ENCODE measurements around the gene TULP1.

Gene TULP1

GRCh38 chr6:35496036-35496840 is 16.5 kb downstream of the TULP1 start:
- DNase-seq = no peak

- DNase-seq = no peak
Observed at GRCh38 chr6:35495258-35496035, 17.2 kb downstream of the TULP1 start.

- peak; percentile 53 to 79 for DNase-seq
Observed at GRCh38 chr6:35494161-35494563, 18.5 kb downstream of the TULP1 start.

GRCh38 chr6:35493307-35493983 is 19.3 kb downstream of the TULP1 start:
- no peak for DNase-seq

GRCh38 chr6:35492974-35493284 is 19.8 kb downstream of the TULP1 start:
- peak; percentile 46 to 75 for DNase-seq

GRCh38 chr6:35492258-35492973 is 20.3 kb downstream of the TULP1 start:
- no peak for DNase-seq

GRCh38 chr6:35491558-35492257 is 21.0 kb downstream of the TULP1 start:
- no peak for DNase-seq

- no peak for DNase-seq
Observed at GRCh38 chr6:35490821-35491557, 21.7 kb downstream of the TULP1 start.

GRCh38 chr6:35489995-35490791 is 22.5 kb downstream of the TULP1 start:
- no peak for DNase-seq

- peak; percentile 7 to 15 for DNase-seq
Observed at GRCh38 chr6:35489066-35489465, 23.6 kb downstream of the TULP1 start.

GRCh38 chr6:35488517-35488862 is 24.2 kb downstream of the TULP1 start:
- no peak for DNase-seq

- peak; percentile 64 to 86 for DNase-seq
Observed at GRCh38 chr6:35487658-35488516, 24.8 kb downstream of the TULP1 start.

- DNase-seq = no peak
Observed at GRCh38 chr6:35486005-35486925, 26.4 kb downstream of the TULP1 start.

GRCh38 chr6:35485402-35485877 is 27.3 kb downstream of the TULP1 start:
- DNase-seq = no peak

- peak; percentile 73 to 94 for DNase-seq
Observed at GRCh38 chr6:35484921-35485392, 27.7 kb downstream of the TULP1 start.

GRCh38 chr6:35483893-35484645 is 28.6 kb downstream of the TULP1 start:
- no peak for DNase-seq

- DNase-seq = no peak
Observed at GRCh38 chr6:35483490-35483889, 29.2 kb downstream of the TULP1 start.

Data from inflammatory macrophage (primary cell).